HUDEP-2 (cell line): ENCODE results near the gene CAB39L.

Source experiments
- DNase-seq, 76 experiments: peaks; one replicate each; lab custom pipeline; 2025; ENCODE audit not compliant: unreplicated experiment in 76 of 76; lab: John Stamatoyannopoulos, UW

The CAB39L gene

DNA sequence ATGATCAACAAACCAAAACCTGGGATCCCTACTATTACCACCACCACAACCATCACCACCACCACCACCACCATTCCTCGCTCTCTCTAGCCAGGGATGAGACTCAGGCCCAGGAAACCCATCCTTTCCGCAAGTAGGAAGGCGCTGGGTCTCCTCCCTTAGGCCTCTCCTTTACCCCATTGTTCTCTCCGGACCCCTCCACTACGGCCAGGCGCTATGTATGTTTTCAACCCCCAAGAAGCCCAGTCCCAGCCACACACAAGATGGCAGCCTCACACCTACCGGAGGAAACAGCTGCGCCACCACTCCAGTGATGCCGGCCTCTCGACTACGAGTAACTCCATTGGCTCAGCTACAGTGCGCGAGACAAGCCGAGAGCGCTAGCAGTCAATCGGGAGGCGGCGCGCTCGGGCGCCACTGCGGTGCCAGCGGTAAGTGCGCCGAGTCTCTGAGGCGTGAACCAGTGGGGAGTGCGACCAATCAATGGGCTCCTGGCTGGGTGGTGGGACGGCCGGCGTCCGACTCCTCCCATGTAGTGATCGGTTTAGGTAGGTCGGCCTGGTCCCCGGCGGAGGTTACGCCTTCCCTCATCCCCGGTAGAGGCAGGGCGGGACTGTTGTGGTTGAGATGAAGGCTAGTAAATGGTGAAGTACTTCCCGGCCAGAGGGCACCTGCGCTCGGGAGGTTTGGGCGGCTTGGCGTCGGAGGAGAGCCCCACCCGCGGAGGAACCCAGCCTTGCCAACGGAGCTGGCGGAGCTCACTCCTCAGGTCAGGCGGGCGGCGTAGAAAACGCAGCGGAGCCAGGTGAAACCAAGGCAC is at the start of gene CAB39L, which contains the start of gene SETDB2:
CAB39L (minus strand) TSS at position 361 of the 820 bp plus-strand sequence. CDS start 61,154 bp downstream, outside the sequence.
SETDB2 (plus strand) TSS at position 571 of the 820 bp plus-strand sequence. CDS start 7,620 bp downstream, outside the sequence.
- DNase-seq: peak; percentile 45 to 99 (median 98)

DNA sequence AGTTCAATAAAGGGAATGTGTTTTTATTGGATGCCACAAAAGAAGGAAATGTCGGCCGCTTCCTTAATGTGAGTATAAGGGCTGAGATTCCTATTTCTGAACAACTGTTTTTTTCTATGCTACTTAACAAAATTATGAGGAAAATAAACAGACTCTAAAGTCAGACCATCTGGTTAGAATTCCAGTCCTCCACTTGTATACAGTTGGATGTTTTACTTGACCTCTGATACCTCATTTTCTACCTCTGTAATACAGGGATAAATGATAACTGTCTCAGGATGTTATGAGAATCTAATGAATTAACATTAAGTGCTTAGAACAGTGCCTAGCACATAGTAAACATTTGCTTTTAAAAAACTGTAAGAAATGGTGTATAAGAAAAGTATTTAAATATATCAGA is 44.7 kb upstream of the CAB39L start:
- DNase-seq: no peak

DNA sequence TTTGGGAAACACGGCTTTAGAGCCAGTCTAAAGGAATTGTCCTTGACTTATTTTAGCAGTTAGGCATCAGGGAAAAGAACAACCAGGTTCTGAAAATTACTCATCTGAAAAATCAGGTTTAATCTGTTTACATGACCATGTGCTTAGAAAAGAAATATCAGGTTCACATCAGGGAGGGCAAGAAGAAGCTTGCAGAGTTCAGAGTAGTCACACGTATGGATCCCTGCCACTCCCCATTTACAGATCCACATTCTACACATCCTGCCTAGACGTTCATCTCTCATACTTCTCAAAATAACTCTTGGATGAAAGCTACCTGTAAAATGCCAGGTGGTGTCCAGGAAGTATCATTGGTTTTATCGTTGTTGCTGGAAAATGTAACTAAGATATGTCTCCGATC is 37.9 kb upstream of the CAB39L start:
- no peak for DNase-seq

DNA sequence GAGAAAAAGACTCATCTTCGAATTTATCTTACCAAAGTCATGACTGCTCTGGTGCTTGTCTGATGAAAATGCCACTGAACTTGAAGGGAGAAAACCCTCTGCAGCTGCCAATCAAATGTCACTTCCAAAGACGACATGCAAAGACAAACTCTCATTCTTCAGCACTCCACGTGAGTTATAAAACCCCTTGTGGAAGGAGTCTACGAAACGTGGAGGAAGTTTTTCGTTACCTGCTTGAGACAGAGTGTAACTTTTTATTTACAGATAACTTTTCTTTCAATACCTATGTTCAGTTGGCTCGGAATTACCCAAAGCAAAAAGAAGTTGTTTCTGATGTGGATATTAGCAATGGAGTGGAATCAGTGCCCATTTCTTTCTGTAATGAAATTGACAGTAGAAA is 32.7 kb upstream of the CAB39L start:
- DNase-seq: no peak

DNA sequence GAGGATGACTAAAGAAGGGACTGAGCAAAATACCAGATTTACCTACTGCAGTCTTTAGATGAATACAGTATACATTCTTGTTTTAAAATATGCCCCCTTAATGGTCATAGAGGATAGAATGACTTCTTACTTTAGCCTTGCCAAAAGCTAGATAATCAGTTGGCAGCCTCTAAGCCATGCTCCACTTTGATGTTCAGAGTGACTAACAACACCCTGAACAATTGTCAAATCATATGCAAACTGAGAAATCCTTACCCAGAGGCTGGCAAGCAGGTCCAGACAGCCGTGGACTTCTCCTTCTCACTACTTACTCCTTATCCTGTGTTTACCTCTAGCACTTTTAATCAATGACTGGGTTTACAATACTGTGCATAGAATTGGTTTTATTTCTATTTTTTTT is 28.3 kb upstream of the CAB39L start:
- no peak for DNase-seq

DNA sequence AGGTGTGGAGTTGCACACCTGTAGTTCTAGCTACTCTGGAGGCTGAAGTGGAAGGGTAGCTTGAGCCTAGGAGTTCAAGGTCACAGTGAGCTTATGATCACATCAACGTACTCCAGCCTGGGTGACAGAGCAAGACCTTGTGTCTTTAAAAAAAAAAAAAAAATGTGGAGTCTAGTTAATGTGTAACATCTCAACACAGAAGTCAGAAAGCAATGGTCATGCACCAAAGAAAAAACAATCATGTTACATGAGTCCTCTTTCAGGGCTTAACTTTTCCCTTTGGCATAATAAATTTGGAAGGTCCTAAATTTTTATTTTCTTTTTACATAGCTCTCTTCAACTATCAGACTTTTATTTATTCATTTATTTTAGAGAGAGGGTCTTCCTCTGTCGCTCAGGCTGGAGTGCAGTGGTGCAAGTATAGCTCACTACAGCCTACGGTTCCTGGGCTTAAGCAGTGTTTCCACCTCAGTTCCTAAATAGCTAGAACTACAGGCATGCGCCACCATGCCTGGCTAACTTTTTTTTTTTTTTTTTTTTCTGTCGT is 22.5 kb upstream of the CAB39L start:
- DNase-seq: no peak

DNA sequence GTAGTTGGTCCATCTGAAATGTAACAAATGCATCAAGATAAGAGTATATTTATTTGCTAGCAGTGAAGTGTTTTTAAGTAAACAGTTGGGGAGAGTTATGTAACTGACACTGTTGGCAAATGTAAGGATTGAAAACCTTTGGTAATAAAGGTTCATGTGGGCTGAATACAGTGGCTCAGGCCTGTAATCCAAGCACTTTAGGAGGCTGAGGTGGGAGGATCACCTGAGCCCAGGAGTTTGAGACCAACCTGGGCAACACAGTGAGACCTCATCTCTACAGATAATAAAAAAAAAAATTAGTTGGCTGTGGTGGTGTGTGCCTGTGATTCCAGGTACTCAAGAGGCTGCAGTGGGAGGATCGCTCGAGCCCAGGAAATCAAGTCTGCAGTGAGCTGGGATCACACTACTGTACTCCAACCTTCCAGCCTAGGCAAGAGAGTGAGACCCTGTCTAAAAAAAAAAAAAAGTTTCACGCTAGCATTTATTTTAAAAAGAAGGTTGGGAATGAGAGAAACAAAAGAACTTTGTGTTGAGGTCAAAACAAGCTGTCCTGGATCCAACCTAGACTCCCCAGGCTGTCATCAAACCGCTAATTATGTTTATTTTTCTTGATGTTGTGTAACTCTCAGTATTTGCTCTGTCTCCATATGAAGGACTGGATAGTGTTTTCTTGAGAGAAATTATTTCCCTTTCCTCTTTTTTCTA is 20.9 kb upstream of the CAB39L start:
- DNase-seq: no peak

DNA sequence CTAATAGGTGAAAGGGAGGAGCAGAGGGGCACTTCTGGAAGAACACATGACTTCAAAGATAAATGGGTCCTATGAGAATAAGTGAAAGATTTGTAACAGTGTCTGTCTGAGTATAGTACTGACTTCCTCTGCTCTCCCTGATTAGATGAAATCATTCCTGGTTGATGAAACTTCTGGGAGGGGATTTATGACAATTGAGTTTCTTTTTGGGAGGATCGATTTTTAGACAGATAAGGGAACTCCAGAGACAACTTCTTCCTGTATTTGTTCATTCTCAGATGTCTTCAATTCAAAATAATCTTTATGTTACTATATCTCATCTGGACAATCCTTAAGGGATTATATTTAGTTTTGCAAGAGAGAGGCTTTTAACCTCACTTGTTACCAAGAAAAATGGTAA is 20.2 kb upstream of the CAB39L start:
- no peak for DNase-seq

DNA sequence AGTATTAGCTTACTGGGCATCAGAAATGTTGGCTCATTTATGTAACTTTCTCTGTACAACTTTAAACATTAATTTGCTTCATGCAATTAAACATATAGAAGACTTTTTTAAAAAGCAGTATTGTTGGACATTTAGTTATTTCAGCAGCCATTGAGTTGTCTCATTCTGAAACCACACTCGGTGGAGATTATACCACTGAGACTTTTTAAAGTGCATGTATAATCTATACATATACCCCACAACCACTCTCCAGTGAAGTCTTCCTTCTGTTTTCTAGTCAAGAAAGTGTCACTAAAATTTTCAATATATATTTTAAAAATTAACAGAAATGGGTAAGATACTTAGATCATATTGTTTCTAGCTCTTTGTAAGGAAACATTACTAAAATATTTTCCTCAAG is 15.7 kb upstream of the CAB39L start:
- DNase-seq: no peak

DNA sequence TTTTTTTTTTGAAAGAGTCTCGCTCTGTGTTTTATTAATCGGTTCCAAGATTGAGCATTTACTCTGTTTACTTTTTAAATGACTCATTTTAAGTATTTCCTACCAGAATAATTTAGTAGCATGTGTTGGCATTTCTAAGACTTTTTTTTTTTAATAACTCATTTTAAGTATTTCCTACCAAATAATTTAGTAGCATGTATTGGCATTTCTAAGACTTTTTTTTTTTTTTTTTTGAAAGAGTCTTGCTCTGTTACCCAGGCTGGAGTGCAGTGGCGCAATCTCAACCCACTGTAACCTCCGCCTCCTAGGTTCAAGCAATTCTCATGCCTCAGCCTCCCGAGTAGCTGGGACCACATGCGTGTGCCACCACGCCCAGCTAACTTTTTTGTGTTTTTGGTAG is 13.4 kb upstream of the CAB39L start:
- DNase-seq: no peak

DNA sequence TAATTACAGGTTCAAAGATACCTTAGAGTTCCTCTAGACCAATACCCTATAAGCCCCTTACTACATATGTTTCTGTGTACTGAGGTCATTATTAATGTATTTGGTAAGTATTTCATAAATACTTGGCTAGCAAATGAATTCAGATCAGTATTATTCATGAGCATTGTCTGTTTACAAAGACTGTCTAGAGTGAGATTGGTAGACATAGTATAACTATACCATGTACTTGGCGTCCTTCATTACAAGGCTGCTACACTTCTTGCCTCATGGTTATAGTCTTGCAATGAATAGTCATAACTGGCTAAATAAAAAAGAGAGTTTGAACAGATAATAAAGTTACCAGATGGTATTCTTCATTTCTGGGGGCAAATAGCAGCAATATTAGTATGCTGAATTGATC is 12.3 kb upstream of the CAB39L start:
- DNase-seq: no peak

DNA sequence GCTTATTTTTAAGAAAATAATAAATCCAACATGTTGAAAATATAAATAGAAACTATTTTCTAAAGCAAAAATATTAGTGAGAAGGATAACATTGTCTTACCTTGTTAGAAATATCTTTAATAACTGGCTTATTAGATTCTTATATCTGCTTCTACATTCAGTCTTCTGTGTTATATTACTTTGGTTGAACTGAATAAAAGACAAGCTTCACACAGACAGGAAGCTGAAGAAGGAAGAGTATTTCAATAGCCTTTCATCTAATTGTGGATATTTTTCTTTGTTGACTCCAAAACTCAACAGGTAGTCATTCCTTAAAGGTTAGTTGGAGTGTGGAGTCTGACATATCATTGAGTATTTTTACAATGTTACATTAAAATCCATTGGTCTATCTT is 11.1 kb upstream of the CAB39L start:
- no peak for DNase-seq

DNA sequence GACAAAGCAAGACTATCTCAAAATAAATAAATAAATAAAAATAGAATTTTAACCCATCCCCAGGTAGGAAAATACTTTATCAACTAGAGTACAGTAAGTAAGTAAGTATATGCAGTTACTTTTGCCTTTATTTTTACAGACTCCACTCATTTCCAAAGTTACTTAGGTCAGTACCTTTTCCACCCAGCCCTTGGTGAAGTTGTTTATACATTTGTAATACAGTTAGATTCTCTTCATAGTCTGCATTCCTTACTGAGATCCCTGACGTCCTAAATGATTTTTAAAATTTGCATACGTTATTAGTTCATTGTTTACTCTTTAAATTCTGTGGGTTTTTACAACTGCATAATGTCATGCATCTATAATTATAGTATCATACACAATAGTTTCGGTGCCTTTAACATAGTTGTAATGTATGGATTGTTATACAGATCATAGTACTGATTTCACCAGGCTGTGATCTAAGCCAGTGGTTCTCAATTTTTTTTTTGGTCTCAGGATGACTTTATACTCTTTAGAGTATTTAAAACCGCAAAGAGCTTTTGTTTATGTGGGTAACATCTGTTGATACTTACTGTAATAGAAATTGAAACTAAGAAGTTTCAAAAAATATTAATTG is 10.6 kb upstream of the CAB39L start:
- DNase-seq: no peak

DNA sequence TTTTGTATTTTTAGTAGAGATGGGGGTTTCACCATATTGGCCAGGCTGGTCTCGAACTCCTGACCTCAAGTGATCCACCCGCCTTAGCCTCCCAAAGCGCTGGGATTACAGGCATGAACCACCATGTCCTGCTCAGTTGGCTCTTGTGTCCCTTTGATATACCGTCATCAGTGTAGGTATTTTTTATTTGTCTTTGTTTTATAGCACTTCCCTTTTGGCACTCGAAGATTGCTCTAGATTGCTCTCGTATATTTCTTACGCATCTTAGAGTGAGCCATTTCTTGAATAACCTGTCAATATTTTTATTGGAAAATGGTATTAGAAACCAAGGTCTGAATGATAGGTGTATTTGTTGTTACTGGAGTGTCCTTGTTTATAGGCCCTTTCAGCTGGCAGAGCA is 9.6 kb upstream of the CAB39L start:
- no peak for DNase-seq

DNA sequence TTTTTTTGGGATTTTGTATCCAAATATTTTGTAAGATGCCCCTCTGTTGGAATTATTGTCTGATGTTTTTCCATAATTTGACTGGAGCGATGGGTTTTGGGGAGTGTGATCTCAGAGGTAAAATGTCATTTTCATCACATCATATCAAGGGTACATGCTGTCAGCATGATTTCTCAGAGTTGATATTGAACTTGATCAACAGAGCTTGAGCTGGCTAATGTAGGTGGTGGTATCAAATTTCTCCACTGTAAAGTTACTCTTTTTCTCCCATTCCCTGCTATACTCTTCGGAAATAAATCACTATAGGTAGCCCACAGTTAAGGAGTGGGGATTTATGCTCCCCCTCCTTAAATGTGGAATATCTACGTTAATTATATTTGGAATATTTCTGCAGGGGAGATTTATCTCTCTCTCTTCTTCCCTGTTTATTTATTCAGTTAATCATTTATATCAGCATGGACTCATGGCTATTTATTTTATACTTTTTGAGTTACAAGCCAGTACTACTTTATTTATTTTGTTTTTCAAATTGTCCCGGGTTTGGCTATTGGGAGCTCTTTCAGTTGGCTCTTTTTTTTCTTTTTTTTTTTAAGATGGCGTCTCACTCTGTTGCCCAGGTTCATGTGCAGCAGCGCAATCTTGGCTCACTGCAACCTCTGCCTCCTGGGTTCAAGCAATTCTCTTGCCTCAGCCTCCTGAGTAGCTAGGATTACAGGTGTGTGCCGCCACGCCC is 9.0 kb upstream of the CAB39L start:
- DNase-seq: no peak

DNA sequence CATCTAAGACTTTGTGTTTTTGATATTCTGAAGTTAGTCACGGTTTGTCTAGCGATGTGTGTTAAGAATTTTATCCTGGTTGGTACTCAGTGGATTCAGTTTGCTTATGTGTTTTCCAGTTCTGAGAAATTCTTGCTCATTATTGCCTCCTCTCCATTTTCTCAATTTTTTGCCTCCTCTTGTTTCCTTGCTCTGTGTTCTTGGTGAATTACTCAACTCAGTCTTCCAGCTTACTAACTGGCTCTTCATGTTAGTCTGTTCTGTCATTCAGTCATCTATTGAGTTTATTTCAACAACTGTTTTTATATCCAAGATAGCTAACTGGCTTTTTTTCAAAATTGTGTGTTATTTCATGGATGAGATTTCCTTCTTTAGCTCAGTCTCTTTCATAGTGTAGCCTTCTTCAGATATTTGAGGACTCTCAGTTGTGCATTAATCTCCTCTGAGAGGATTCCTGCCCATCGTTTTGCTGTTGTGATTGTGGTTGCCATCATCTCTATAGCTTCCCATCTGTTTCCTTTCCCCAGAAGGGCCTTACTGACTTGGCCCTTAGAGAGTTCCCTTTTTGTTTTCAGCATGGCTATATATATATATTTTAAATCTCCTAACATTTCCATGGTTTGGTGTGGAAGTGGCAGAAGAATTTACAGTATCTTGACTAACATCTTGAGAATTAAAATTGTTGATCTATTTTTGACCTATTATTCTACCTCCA is 6.4 kb upstream of the CAB39L start:
- DNase-seq: no peak

DNA sequence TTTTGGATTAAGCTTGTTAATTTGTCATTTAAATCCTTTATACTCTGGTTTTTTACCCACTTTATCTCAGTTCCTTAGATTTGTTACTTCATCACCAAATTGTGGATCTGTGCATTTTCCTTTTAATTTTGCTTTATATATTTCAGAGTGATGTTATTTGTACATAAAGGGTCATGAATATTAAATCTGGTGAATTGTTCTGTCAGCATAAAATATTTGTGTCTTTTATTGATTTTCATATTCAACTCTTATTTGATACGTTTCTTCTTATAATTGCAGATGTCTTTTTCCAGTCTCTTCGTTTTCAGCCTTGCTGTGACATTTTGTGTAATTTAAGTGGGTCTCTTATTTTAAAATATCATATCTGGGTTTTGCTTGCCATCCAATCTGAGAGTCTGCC is 4.9 kb upstream of the CAB39L start:
- DNase-seq: no peak

DNA sequence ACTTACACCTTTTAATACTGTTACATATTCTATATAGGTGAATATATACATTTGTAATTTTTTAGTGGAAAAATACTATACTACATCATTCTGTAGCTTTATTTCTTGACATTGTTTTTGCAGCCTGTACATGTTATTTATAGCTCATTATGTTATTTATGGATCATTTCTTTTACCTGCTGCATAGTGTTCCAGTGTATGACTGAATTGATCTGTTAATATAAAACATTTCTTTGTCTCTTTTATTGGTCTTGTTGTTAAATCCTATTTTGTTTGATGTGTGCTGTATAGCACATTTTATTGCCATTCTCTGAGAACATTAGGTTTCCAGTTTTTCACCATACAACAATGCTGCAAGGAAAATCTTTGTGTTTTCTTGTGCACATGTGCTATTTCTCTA is 2.6 kb upstream of the CAB39L start:
- no peak for DNase-seq

DNA sequence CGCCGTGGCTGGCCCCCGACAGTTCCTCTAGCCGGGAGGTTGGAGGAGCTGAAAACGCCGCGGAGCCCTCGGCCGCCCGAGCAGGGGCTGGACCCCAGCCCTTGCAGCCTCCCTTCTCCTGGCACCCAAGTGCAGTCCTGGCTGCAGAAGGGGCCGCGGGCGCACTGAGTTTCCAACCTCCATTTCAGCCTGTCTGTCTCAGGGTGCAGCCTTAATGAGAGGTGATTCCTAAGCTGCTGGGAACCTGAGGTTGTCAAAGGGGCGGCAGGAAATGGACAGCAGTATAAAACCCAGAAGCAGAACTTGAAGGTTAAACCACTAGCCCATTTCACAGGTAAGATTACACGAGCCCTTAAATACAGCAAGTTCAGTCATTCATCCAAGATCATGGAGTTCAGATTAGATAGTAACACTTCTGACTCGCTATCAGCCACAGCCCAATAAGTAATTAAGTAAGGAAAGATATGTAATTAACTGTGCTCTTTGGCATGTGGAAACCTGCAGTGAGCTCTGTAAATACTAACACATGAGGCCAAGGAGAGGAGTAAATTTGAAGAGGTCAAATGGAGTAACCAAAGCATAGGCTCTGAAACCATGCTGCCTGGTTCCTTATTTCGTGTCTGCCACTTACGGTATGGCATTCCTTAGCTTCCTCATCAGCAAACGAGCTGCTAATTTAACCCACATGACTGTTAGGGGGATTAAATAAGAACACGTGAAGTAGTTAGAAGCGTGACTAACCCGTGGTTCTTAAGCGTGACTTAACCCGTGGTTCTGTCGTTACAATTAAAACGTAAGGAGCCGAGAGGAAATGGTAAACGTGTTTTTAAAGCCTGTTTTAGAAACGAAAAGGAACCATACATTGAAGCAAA is 896 bp upstream of the CAB39L start:
- peak in 55 of 76 experiments; percentile 6 to 84 (median 42) for DNase-seq
